ENCODE results near the gene OR51D1. TPM values are rescaled to one million over a fixed set of nuclear protein-coding genes. Genes with fewer than 3 reads are reported as not detected.

OR51D1 gene
- total RNA-seq, 1 donor from 2014 or later = not detected

- no peak for DNase-seq
- no peak for ATAC-seq
- intact Hi-C loops (cut with DNase I) = no loop called here
These were observed 17.8 kb upstream of the OR51D1 start for GRCh38 chr11:4619514-4619913.

DNA sequence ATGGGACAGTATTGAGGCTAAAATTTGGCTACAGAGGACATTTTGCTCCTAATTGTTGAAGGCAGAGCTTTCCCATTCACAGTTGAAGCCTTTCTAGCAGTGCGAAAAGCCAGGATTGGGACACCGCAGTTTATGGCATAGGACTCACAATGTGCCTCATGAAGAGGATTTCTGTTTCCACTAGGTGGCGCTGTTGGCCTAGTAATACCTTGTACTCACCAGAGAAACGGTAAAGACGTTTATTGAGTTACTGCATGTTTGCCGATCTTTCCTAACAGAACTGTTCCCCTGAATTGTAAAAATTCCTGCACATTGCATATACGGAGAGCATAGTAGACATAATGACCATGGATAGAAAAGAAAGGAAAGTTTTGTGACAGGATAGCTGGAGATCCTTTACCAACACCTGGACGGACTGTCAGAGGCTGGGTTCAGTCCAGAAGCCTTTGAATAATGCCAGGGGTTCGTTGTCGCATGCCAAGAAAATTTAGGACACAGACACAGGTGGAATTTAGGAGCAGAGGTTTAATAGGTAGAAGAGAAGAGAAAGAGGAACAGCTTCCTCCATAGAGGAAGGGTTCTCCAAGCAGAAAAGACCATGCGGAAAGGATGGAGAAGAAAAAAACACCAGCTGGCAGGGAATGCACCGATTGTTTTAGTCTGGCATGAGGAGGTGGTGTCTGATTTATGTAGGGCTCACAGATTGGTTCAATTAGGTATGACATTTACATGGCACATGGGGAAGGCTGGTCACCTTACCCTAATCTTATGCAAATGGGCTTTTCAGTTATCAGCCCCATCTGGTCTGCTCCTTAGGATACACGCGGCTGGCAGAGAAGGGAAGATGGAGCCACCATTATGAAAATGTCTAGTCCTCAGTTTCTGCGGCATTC is 10.8 kb upstream of the OR51D1 start:
- Histone ChIP-seq H3K9me3 (no peaks in the 10 kb centered on the region), H3K4me3 (no peak overlapping the region), H3K27ac (no peak overlapping the region), H3K4me1 (no peaks in the 10 kb centered on the region), H3K27me3 (ENCODE audit: low read depth) (peaks cover 13% of the 10 kb centered on the region), H3K36me3 (no peaks in the 10 kb centered on the region)
- intact Hi-C loops (cut with DNase I) = no loop called here
- DNase-seq = no peak
- ATAC-seq = peak in 1 of 2 donors; percentile 59
- TF ChIP-seq, protein P1, sequence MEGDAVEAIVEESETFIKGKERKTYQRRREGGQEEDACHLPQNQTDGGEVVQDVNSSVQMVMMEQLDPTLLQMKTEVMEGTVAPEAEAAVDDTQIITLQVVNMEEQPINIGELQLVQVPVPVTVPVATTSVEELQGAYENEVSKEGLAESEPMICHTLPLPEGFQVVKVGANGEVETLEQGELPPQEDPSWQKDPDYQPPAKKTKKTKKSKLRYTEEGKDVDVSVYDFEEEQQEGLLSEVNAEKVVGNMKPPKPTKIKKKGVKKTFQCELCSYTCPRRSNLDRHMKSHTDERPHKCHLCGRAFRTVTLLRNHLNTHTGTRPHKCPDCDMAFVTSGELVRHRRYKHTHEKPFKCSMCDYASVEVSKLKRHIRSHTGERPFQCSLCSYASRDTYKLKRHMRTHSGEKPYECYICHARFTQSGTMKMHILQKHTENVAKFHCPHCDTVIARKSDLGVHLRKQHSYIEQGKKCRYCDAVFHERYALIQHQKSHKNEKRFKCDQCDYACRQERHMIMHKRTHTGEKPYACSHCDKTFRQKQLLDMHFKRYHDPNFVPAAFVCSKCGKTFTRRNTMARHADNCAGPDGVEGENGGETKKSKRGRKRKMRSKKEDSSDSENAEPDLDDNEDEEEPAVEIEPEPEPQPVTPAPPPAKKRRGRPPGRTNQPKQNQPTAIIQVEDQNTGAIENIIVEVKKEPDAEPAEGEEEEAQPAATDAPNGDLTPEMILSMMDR (IDR thresholded peaks at IDR 0.05) = peak; percentile 57

More at GRCh38 chr11:4619514-4619913, 17.8 kb upstream of the OR51D1 start:
- Histone ChIP-seq H3K9me3 (no peaks in the 10 kb centered on the region), H3K4me1 (no peaks in the 10 kb centered on the region), H3K4me3 (no peak overlapping the region), H3K27ac (no peak overlapping the region), H3K36me3 (no peaks in the 10 kb centered on the region), H3K27me3 (ENCODE audit: low read depth) (no peaks in the 10 kb centered on the region)
- TF ChIP-seq, protein P1 (IDR thresholded peaks at IDR 0.05) = no peak

DNA sequence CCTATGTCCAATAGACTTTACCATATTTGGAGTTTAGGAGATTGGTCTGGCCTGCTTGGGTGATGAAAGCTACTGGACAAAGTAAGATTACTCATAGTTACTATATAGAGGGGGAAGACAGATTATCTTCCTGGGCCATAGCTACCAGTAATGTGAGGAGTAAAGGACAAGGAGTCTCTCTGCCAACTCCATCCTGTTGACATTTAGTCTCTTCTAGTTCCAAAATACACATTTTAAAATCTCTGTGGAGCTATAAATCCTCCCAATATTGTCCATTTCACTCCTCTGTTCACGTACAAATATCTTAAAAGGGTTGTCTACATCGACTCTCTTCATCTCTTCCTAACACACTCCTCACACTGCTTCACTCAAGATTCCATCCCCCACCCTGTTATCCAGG is 1.1 kb upstream of the OR51D1 start:
- Histone ChIP-seq H3K36me3 (no peaks in the 10 kb centered on the region), H3K27me3 (ENCODE audit: low read depth) (peaks cover 5% of the 10 kb centered on the region), H3K27ac (no peak overlapping the region), H3K4me3 (no peak overlapping the region), H3K4me1 (peaks cover 5% of the 10 kb centered on the region), H3K9me3 (no peaks in the 10 kb centered on the region)
- ATAC-seq = no peak
- no peak for DNase-seq
- intact Hi-C loops (cut with DNase I) = no loop called here
- TF ChIP-seq, protein P1 (IDR thresholded peaks at IDR 0.05) = no peak

DNA sequence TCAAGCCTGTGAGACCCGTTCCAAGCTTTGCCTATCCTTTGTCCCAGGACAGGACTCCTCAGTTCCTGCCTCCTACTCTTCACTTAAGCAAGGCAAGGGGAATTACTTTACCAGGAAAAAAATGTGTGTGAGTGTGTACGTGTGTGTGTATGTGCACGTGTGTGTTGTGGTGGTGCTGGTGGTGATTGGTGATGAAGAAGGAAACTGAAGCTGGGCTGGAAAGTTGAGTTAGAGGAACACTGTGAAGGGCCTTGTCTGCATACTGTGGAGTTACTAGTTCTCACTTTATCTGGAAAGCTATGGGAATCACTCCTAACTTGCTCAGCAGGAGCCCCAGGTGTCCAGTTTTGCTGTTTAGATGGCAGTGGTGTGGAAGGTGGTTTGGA is 378 bp downstream of the OR51D1 start:
- no peaks in the 10 kb centered on the region for H3K36me3 ChIP-seq
- intact Hi-C loops (cut with DNase I) = no loop called here
- ATAC-seq = no peak

DNA sequence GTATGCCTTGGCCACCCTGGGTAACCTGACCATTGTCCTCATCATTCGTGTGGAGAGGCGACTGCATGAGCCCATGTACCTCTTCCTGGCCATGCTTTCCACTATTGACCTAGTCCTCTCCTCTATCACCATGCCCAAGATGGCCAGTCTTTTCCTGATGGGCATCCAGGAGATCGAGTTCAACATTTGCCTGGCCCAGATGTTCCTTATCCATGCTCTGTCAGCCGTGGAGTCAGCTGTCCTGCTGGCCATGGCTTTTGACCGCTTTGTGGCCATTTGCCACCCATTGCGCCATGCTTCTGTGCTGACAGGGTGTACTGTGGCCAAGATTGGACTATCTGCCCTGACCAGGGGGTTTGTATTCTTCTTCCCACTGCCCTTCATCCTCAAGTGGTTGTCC is 2.7 kb downstream of the OR51D1 start:
- ATAC-seq (no peak), DNase-seq (no peak)
- H3K9me3 ChIP-seq = no peaks in the 10 kb centered on the region
- TF ChIP-seq, protein P1 (IDR thresholded peaks at IDR 0.05) = no peak
- no peaks in the 10 kb centered on the region for H3K36me3 ChIP-seq
- H3K4me3 ChIP-seq = no peak overlapping the region
- intact Hi-C loops (cut with DNase I) = no loop called here
- peaks cover 5% of the 10 kb centered on the region for H3K4me1 ChIP-seq
- peaks cover 5% of the 10 kb centered on the region for H3K27me3 ChIP-seq (ENCODE audit: low read depth)
- no peak overlapping the region for H3K27ac ChIP-seq

More for the DNA sequence above, 378 bp downstream of the OR51D1 start:
- Histone ChIP-seq H3K4me3 (no peak overlapping the region), H3K9me3 (no peaks in the 10 kb centered on the region), H3K27me3 (ENCODE audit: low read depth) (peaks cover 5% of the 10 kb centered on the region), H3K27ac (no peak overlapping the region), H3K4me1 (peaks cover 5% of the 10 kb centered on the region)
- TF ChIP-seq, protein P1 (IDR thresholded peaks at IDR 0.05) = no peak
- no peak for DNase-seq
